ENCODE results near the gene ENOX2.
A peak's percentile ranks its signal among the peaks of the same experiment; 100 is the strongest.

Gene ENOX2

GRCh38 chrX:130884627-130885026 is 18.4 kb downstream of the ENOX2 start:
- no peak for DNase-seq (ENCODE audit: low spot score)

GRCh38 chrX:130879869-130880268 is 23.1 kb downstream of the ENOX2 start:
- DNase-seq (ENCODE audit: low spot score), result no peak

GRCh38 chrX:130878350-130879341 is 24.4 kb downstream of the ENOX2 start:
- peak; percentile 67 for DNase-seq (ENCODE audit: low spot score)

GRCh38 chrX:130877892-130878341 is 25.1 kb downstream of the ENOX2 start:
- DNase-seq (ENCODE audit: low spot score), result no peak

- DNase-seq (ENCODE audit: low spot score), result no peak
Observed at GRCh38 chrX:130876226-130876625, 26.8 kb downstream of the ENOX2 start.

GRCh38 chrX:130874751-130875150 is 28.3 kb downstream of the ENOX2 start:
- DNase-seq (ENCODE audit: low spot score), result no peak

- peak; percentile 4 for DNase-seq (ENCODE audit: low spot score)
Observed at GRCh38 chrX:130869239-130869638, 33.8 kb downstream of the ENOX2 start.

- no peak for DNase-seq (ENCODE audit: low spot score)
Observed at GRCh38 chrX:130861462-130861861, 41.5 kb downstream of the ENOX2 start.

GRCh38 chrX:130857207-130857606 is 45.8 kb downstream of the ENOX2 start:
- no peak for DNase-seq (ENCODE audit: low spot score)

- no peak for DNase-seq (ENCODE audit: low spot score)
Observed at GRCh38 chrX:130851569-130851968, 51.4 kb downstream of the ENOX2 start.

GRCh38 chrX:130848763-130849162 is 54.2 kb downstream of the ENOX2 start:
- DNase-seq (ENCODE audit: low spot score), result no peak

GRCh38 chrX:130846746-130847145 is 56.3 kb downstream of the ENOX2 start:
- DNase-seq (ENCODE audit: low spot score), result no peak

GRCh38 chrX:130841776-130842175 is 61.2 kb downstream of the ENOX2 start:
- no peak for DNase-seq (ENCODE audit: low spot score)

- no peak for DNase-seq (ENCODE audit: low spot score)
Observed at GRCh38 chrX:130840345-130840744, 62.7 kb downstream of the ENOX2 start.

- DNase-seq (ENCODE audit: low spot score), result no peak
Observed at GRCh38 chrX:130836447-130836846, 66.6 kb downstream of the ENOX2 start.

GRCh38 chrX:130834830-130835229 is 68.2 kb downstream of the ENOX2 start:
- DNase-seq (ENCODE audit: low spot score), result no peak

GRCh38 chrX:130834149-130834548 is 68.9 kb downstream of the ENOX2 start:
- DNase-seq (ENCODE audit: low spot score), result no peak

GRCh38 chrX:130831347-130831722 is 71.7 kb downstream of the ENOX2 start:
- no peak for DNase-seq (ENCODE audit: low spot score)

GRCh38 chrX:130830599-130831346 is 72.2 kb downstream of the ENOX2 start:
- DNase-seq (ENCODE audit: low spot score), result no peak

GRCh38 chrX:130829526-130830515 is 73.2 kb downstream of the ENOX2 start:
- DNase-seq (ENCODE audit: low spot score), result no peak

- no peak for DNase-seq (ENCODE audit: low spot score)
Observed at GRCh38 chrX:130828641-130829040, 74.4 kb downstream of the ENOX2 start.

- DNase-seq (ENCODE audit: low spot score), result no peak
Observed at GRCh38 chrX:130827648-130828047, 75.4 kb downstream of the ENOX2 start.
